Osteoblast (primary cell): ENCODE measurements around the gene LANCL2. TPM values are rescaled to one million over a fixed set of nuclear protein-coding genes. Genes with fewer than 3 reads are reported as not detected.

Source experiments
- DNase-seq: peaks from one replicate; pipeline ENCODE4 v3.0.0; 2011; ENCODE audit warnings: low spot score, mixed read lengths; ENCODE audit not compliant: insufficient read length; ENCODE audit errors: missing footprints
- H2AFZ ChIP-seq: 2 replicates; pipeline ENCODE4 v1.6.0; 2011; ENCODE audit warnings: mild to moderate bottlenecking, low read length
- H3K27ac ChIP-seq: 2 replicates; pipeline ENCODE4 v1.5.1; 2011; ENCODE audit warnings: mild to moderate bottlenecking, low read depth, low read length, moderate library complexity
- H3K27me3 ChIP-seq: 2 replicates; pipeline ENCODE4 v1.6.0; 2012; ENCODE audit warnings: mild to moderate bottlenecking, control low read depth, inconsistent platforms, low read length, moderate library complexity; ENCODE audit not compliant: insufficient read depth
- H3K36me3 ChIP-seq: 2 replicates; pipeline ENCODE4 v1.5.1; 2011; ENCODE audit warnings: mild to moderate bottlenecking, low read length, control low read depth, moderate library complexity; ENCODE audit not compliant: insufficient read depth
- H3K4me1 ChIP-seq: 2 replicates; pipeline ENCODE4 v1.5.1; 2011; ENCODE audit warnings: mild to moderate bottlenecking, low read length, control low read depth, moderate library complexity; ENCODE audit not compliant: insufficient read depth
- H3K4me2 ChIP-seq: 2 replicates; pipeline ENCODE4 v1.6.0; 2011; ENCODE audit warnings: mild to moderate bottlenecking, low read length; ENCODE audit not compliant: insufficient read depth
- H3K4me3 ChIP-seq: fragments of 200-600 bp; sonication (generic); 3 replicates; pipeline ENCODE4 v1.5.1; 2012; ENCODE audit warnings: mild to moderate bottlenecking, low read length, inconsistent platforms; ENCODE audit not compliant: insufficient read depth
- H3K79me2 ChIP-seq: 2 replicates; pipeline ENCODE4 v1.6.0; 2012; ENCODE audit warnings: mild to moderate bottlenecking, low read length, control low read depth, inconsistent platforms; ENCODE audit not compliant: insufficient read depth
- H3K9me3 ChIP-seq: 2 replicates; pipeline ENCODE4 v1.5.1; 2011; ENCODE audit warnings: low read depth, low read length, control low read depth
- H4K20me1 ChIP-seq: 2 replicates; pipeline ENCODE4 v1.6.0; 2012; ENCODE audit warnings: mild to moderate bottlenecking, low read length, control low read depth; ENCODE audit not compliant: insufficient read depth
- total RNA-seq: library from RNA; depleted of rRNA; stranded (reverse); fragments of >200 nt; gene quantifications from 2 replicates; pipeline ENCODE4 v1.2.3, GENCODE V29; 2012
- TF ChIP-seq, protein P1 (sequence below): IDR thresholded peaks from 2 replicates; pipeline ENCODE4 v1.5.1; 2011; ENCODE audit warnings: mild to moderate bottlenecking, low read depth, low read length, moderate library complexity; ENCODE audit errors: extremely low read depth

The LANCL2 gene
- total RNA-seq, 1 donor = 19.2 TPM

DNA sequence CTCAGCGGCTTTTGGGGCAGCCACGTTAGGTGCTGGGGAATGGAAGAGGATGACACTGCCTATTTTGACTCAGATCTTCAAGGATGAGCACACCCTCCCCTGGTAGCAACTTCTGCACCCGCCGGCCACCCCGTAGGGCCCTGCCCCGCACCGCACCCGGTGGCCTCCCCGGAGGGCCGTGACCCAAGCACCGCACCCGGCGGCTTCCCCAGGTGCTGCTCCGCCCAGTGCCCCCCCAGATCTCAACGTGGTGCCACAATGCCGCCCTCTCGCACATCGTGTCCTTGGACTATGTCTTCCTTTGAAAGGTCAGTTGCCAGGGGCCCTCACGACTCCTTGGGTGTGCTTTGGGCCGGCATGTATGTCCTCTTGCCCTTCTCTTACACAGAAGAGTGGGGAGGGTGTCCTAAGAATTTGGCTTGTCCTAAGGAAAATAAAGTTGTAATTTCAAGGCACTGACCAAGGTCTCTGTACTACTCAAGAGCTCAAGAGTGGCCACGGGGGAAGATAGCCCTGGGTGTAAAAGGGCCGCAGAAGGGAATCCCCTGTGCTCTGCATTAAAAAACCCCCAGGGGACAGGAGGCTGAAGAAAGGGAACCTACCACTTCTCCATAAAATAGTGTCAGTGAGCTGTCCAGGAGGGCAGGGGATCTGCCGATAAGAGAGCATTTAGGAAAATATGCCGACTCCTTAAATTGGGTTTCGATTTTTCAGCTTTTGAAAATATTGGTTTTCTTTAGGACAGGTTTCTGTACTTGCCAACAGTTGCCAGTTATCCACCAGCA, 1.6 kb upstream of the LANCL2 start:
- Histone ChIP-seq H3K27me3 (peaks cover 4% of the 10 kb centered on the region), H4K20me1 (no peaks in the 10 kb centered on the region), H3K9me3 (no peaks in the 10 kb centered on the region), H3K4me1 (peaks cover 17% of the 10 kb centered on the region), H3K4me3 (no peak overlapping the region), H3K27ac (no peak overlapping the region), H3K79me2 (peaks cover 24% of the 10 kb centered on the region), H3K4me2 (no peak overlapping the region), H3K36me3 (no peaks in the 10 kb centered on the region), H2AFZ (no peak overlapping the region)
- peak; percentile 39 for DNase-seq
- TF ChIP-seq, protein P1, sequence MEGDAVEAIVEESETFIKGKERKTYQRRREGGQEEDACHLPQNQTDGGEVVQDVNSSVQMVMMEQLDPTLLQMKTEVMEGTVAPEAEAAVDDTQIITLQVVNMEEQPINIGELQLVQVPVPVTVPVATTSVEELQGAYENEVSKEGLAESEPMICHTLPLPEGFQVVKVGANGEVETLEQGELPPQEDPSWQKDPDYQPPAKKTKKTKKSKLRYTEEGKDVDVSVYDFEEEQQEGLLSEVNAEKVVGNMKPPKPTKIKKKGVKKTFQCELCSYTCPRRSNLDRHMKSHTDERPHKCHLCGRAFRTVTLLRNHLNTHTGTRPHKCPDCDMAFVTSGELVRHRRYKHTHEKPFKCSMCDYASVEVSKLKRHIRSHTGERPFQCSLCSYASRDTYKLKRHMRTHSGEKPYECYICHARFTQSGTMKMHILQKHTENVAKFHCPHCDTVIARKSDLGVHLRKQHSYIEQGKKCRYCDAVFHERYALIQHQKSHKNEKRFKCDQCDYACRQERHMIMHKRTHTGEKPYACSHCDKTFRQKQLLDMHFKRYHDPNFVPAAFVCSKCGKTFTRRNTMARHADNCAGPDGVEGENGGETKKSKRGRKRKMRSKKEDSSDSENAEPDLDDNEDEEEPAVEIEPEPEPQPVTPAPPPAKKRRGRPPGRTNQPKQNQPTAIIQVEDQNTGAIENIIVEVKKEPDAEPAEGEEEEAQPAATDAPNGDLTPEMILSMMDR = no peak

DNA sequence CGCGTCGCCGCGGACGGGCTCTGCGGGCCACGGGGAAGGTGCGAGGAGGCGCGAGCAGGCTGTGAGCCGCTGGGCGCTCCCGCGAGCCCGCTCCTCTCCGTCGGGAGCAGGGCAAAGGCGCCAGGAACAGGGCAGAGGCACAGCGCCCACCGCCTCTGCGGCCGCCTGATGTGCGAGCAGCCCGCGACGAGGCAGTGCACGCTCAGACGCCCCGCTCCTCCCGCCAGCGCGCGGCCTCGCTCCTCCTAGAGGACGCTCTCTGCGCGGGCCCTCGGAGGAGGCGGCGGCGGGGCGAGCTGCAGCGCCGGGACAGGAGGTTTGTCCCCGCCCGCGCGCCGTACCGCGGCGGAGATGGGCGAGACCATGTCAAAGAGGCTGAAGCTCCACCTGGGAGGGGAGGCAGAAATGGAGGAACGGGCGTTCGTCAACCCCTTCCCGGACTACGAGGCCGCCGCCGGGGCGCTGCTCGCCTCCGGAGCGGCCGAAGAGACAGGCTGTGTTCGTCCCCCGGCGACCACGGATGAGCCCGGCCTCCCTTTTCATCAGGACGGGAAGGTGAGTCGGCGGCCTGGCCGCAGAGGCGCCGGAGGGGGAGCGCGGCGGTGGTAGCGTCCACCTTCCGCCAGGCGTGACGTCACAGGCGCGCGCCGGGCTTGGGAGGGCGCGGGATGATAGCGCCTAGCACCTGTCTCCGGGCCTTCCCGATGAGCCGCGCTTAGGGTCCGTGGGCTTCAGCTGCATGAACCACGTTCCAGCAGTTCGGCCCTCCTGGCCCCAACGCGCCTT, 731 bp downstream of the LANCL2 start:
- peak overlapping the region; percentile 100 for H3K4me2 ChIP-seq
- DNase-seq = peak; percentile 98
- peaks cover 37% of the 10 kb centered on the region for H3K79me2 ChIP-seq
- H2AFZ ChIP-seq = peak overlapping the region; percentile 97
- TF ChIP-seq, protein P1 = peak; percentile 6
- H3K4me3 ChIP-seq = peak overlapping the region; percentile 100
- H3K4me1 ChIP-seq = peaks cover 17% of the 10 kb centered on the region
- H3K36me3 ChIP-seq = no peaks in the 10 kb centered on the region
- H3K27ac ChIP-seq = peak overlapping the region; percentile 99
- H3K27me3 ChIP-seq = no peaks in the 10 kb centered on the region
- H4K20me1 ChIP-seq = no peaks in the 10 kb centered on the region
- H3K9me3 ChIP-seq = no peaks in the 10 kb centered on the region

DNA sequence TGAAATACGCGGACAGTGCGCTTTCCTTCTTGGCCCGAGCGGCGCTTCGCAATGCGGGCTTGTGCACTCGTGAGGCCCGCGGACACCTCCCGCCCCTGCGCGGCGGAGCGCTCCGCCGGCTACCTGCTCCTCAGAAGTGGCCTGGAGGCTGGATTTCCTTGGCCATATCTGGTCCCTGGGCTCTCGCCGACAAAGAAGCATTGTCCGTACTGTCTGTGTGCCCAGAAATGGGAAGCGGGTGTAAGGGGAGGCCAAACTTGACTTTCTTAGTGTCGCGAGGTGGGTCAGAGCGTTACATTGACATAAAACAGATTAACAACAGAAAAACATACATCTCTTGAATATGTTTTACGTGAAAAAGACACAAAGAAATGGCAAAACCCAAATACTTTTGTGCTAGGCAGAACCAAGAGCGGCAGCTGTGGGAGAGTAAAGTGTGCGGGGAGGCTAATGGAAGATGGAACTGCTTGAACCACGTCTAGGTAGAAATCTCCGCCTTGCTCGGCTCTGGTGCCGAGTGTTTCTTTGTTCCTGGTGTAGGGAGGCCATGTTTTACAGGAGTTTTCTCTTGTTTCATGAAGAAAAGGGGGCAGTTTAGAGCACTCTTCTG, 1.4 kb downstream of the LANCL2 start:
- peak overlapping the region; percentile 100 for H3K4me3 ChIP-seq

More for the DNA sequence above, 1.4 kb downstream of the LANCL2 start:
- Histone ChIP-seq H3K27ac (peak overlapping the region; percentile 99), H3K9me3 (no peaks in the 10 kb centered on the region), H4K20me1 (no peaks in the 10 kb centered on the region), H3K4me1 (peaks cover 17% of the 10 kb centered on the region), H2AFZ (peak overlapping the region; percentile 97), H3K4me2 (peak overlapping the region; percentile 100), H3K79me2 (peaks cover 42% of the 10 kb centered on the region), H3K36me3 (no peaks in the 10 kb centered on the region), H3K27me3 (no peaks in the 10 kb centered on the region)
- TF ChIP-seq, protein P1 = no peak
- peak; percentile 59 for DNase-seq
